Liver (tissue), 3 donors: Measurements from ENCODE around the gene MICAL3.

Source experiments
- CTCF ChIP-seq: fragments of 150-350 bp; IDR thresholded peaks from 2 replicates; pipeline ENCODE4 v1.5.1; 2017; ENCODE audit warnings: improper control_type of control experiment, low read depth, low read length; ENCODE audit not compliant: missing input control
- GABPA ChIP-seq, 2 donors: IDR thresholded peaks in 1 of 2; conservative IDR thresholded peaks in 1 of 2; 2 replicates each; pipeline ENCODE4 v1.6.1; 2016; ENCODE audit warnings: antibody characterized with exemption in 2 of 2, mild to moderate bottlenecking in 1 of 2, moderate library complexity in 1 of 2
- MAX ChIP-seq: IDR thresholded peaks from 2 replicates; pipeline ENCODE4 v1.6.1; 2016; ENCODE audit warnings: antibody characterized with exemption
- RAD21 ChIP-seq, 2 donors: IDR thresholded peaks; 2 replicates each; pipeline ENCODE4 v1.6.1; 2016; ENCODE audit warnings: antibody characterized with exemption in 2 of 2, mild to moderate bottlenecking in 2 of 2
- RXRA ChIP-seq, 2 donors: IDR thresholded peaks; 2 replicates each; pipeline ENCODE4 v1.6.1; 2017 to 2018; ENCODE audit warnings: antibody characterized with exemption in 2 of 2, mild to moderate bottlenecking in 1 of 2
- TAF1 ChIP-seq: conservative IDR thresholded peaks from 2 replicates; pipeline ENCODE4 v1.6.1; 2016; ENCODE audit warnings: antibody characterized with exemption, mild to moderate bottlenecking
- ZBTB33 ChIP-seq: IDR thresholded peaks from 2 replicates; pipeline ENCODE4 v1.6.1; 2016; ENCODE audit warnings: antibody characterized with exemption
- TF ChIP-seq, protein P1 (sequence below): IDR thresholded peaks from 2 replicates; pipeline ENCODE4 v1.6.1; 2016; ENCODE audit warnings: antibody characterized with exemption, mild to moderate bottlenecking
- donor health status: healthy.
- donor health status: healthy.

- TF ChIP-seq CTCF (no peak), TAF1 (no peak), RAD21 (IDR thresholded peaks at IDR 0.05) (no peak), GABPA (IDR thresholded peaks at IDR 0.05 in 1 of 2, conservative IDR thresholded peaks at IDR 0.05 in 1 of 2) (no peak), RXRA (IDR thresholded peaks at IDR 0.05) (no peak), ZBTB33 (no peak), MAX (no peak)
- TF ChIP-seq, protein P1, sequence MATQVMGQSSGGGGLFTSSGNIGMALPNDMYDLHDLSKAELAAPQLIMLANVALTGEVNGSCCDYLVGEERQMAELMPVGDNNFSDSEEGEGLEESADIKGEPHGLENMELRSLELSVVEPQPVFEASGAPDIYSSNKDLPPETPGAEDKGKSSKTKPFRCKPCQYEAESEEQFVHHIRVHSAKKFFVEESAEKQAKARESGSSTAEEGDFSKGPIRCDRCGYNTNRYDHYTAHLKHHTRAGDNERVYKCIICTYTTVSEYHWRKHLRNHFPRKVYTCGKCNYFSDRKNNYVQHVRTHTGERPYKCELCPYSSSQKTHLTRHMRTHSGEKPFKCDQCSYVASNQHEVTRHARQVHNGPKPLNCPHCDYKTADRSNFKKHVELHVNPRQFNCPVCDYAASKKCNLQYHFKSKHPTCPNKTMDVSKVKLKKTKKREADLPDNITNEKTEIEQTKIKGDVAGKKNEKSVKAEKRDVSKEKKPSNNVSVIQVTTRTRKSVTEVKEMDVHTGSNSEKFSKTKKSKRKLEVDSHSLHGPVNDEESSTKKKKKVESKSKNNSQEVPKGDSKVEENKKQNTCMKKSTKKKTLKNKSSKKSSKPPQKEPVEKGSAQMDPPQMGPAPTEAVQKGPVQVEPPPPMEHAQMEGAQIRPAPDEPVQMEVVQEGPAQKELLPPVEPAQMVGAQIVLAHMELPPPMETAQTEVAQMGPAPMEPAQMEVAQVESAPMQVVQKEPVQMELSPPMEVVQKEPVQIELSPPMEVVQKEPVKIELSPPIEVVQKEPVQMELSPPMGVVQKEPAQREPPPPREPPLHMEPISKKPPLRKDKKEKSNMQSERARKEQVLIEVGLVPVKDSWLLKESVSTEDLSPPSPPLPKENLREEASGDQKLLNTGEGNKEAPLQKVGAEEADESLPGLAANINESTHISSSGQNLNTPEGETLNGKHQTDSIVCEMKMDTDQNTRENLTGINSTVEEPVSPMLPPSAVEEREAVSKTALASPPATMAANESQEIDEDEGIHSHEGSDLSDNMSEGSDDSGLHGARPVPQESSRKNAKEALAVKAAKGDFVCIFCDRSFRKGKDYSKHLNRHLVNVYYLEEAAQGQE: no peak
Observed at GRCh38 chr22:17842386-17842785, 182.0 kb downstream of the MICAL3 start.
